ENCODE measurements around the gene KRT75. TPM values are rescaled to one million over a fixed set of nuclear protein-coding genes. Genes with fewer than 3 reads are reported as not detected.

KRT75 gene
- total RNA-seq, 4 donors from 2014 or later = not detected

DNA sequence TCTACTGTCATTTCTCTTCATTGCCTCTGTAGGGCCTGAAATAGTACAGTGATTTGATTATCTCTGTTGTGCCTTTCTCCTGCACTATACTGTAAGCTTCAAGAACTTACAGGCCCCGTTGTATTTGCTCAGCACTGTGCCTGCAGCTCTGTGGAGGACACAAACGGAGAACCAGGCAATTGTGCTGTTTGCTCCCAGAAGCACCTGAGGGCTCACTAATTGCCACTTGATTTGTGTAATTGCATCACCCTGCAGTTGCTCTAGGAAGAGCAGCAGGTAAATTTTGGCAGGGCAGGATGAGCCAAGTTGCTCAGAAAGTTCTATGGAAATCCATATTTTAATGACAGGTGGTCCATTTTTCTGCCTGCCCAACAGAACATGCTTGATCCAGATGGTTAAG lies 16.4 kb downstream of the KRT75 start:
- Histone ChIP-seq H3K9me3 (no peaks in the 10 kb centered on the region), H3K4me3 (no peak overlapping the region), H3K27ac (peak overlapping the region in 3 of 4 donors; percentile 44 to 74 (median 61)), H3K27me3 (no peaks in the 10 kb centered on the region), H3K36me3 (no peaks in the 10 kb centered on the region), H3K4me1 (peaks cover 0 to 24% (median 0%) of the 10 kb centered on the region in 3 donors)
- no peak for ATAC-seq
- TF ChIP-seq EP300 (IDR thresholded peaks at IDR 0.05) (no peak), POLR2A (IDR thresholded peaks at IDR 0.05) (no peak), POLR2AphosphoS5 (IDR thresholded peaks at IDR 0.05) (no peak), CTCF (IDR thresholded peaks at IDR 0.05) (no peak)
- WGBS, 2 donors (ENCODE audit: low coverage in 1 of 2) = 75% methylated on average over 2 of the region's 2 CpGs; no CpG with 5 or more reads in 1 of the 2 donors

- no peaks in the 10 kb centered on the region for H3K9me3 ChIP-seq
- H3K4me1 ChIP-seq = peaks cover 0 to 24% (median 0%) of the 10 kb centered on the region in 3 donors
- H3K36me3 ChIP-seq = no peaks in the 10 kb centered on the region
- no peak overlapping the region for H3K4me3 ChIP-seq
- peak overlapping the region in 3 of 4 donors; percentile 18 to 74 (median 61) for H3K27ac ChIP-seq
- H3K27me3 ChIP-seq = no peaks in the 10 kb centered on the region
- TF ChIP-seq POLR2A (IDR thresholded peaks at IDR 0.05) = no peak
- TF ChIP-seq CTCF (IDR thresholded peaks at IDR 0.05) = no peak
- TF ChIP-seq EP300 (IDR thresholded peaks at IDR 0.05) = no peak
- TF ChIP-seq POLR2AphosphoS5 (IDR thresholded peaks at IDR 0.05) = no peak
- 92 to 100% methylated on average over 1 of the region's 1 CpG for WGBS, 2 donors (ENCODE audit: low coverage in 1 of 2)
- ATAC-seq = peak; percentile 59
Measured at GRCh38 chr12:52416795-52417194, 17.4 kb downstream of the KRT75 start.

GRCh38 chr12:52415870-52416750 lies 18.1 kb downstream of the KRT75 start:
- TF ChIP-seq POLR2A (IDR thresholded peaks at IDR 0.05) = no peak
- no peak for TF ChIP-seq EP300 (IDR thresholded peaks at IDR 0.05)
- no peak for TF ChIP-seq CTCF (IDR thresholded peaks at IDR 0.05)
- peak; percentile 79 for TF ChIP-seq POLR2AphosphoS5 (IDR thresholded peaks at IDR 0.05)
- no peaks in the 10 kb centered on the region for H3K36me3 ChIP-seq
- peak; percentile 92 for ATAC-seq
- WGBS, 2 donors (ENCODE audit: low coverage in 1 of 2) = 38 to 51% methylated on average over 3 to 9 of the region's 10 CpGs
- peaks cover 0 to 31% (median 0%) of the 10 kb centered on the region in 3 donors for H3K4me1 ChIP-seq
- no peak overlapping the region for H3K4me3 ChIP-seq
- no peaks in the 10 kb centered on the region for H3K27me3 ChIP-seq
- no peaks in the 10 kb centered on the region for H3K9me3 ChIP-seq
- peak overlapping the region in 3 of 4 donors; percentile 61 to 74 (median 73) for H3K27ac ChIP-seq

DNA sequence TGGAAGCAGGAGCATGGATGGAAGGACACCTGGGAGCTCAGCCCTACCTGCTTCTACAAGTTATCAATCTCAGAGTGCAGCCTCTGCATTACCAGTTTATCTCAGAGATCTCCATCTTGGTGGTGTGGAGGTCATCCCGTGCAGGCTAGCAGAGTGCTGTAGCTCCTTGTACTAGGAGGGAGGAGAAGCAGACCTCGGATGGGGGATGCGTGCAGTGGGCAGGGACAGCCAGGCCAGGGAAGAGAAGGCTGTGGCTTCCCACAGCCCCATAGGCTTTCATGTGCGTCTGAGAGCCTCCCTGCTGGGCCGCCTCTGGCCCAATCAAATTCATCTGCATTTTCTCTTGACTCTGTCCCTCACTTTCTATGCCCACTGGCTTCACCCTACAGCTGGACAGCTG lies 19.2 kb downstream of the KRT75 start:
- Histone ChIP-seq H3K36me3 (no peaks in the 10 kb centered on the region), H3K4me1 (peaks cover 0 to 37% (median 0%) of the 10 kb centered on the region in 3 donors), H3K27me3 (no peaks in the 10 kb centered on the region), H3K27ac (peak overlapping the region in 3 of 4 donors; percentile 13 to 73 (median 72)), H3K9me3 (no peaks in the 10 kb centered on the region), H3K4me3 (no peak overlapping the region)
- ATAC-seq = no peak
- TF ChIP-seq POLR2AphosphoS5 (IDR thresholded peaks at IDR 0.05) (no peak), CTCF (IDR thresholded peaks at IDR 0.05) (no peak), POLR2A (IDR thresholded peaks at IDR 0.05) (no peak), EP300 (IDR thresholded peaks at IDR 0.05) (no peak)
- 87% methylated on average over 3 of the region's 5 CpGs; no CpG with 5 or more reads in 1 of the 2 donors for WGBS, 2 donors (ENCODE audit: low coverage in 1 of 2)
